T-helper 1 cell (primary cell): ENCODE results near the gene AFTPH.
A peak's percentile ranks its signal among the peaks of the same experiment; 100 is the strongest.

Experiments used
- DNase-seq, 5 donors: peaks; one replicate each; pipeline ENCODE4 v3.0.0-alpha.2; 2012 to 2020

Gene AFTPH

DNA sequence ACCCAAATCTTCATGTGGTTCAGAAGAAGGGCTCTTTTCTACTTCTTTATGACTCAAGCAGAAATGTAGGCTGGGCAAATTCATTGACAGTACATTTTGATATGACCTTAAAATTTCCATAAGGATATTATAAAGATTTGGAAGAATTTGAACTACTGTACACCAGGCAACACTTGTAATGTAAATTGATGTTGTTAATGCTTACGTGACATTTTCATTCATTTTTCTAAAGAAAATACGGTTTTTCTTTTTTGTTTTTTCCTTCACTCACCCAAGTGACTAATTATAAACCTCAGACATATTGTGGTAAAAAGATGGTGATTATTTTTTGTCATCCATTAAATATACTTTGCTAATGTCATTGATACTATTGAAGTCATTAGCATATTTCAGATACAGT is 17.4 kb downstream of the AFTPH start:
- no peak for DNase-seq

DNA sequence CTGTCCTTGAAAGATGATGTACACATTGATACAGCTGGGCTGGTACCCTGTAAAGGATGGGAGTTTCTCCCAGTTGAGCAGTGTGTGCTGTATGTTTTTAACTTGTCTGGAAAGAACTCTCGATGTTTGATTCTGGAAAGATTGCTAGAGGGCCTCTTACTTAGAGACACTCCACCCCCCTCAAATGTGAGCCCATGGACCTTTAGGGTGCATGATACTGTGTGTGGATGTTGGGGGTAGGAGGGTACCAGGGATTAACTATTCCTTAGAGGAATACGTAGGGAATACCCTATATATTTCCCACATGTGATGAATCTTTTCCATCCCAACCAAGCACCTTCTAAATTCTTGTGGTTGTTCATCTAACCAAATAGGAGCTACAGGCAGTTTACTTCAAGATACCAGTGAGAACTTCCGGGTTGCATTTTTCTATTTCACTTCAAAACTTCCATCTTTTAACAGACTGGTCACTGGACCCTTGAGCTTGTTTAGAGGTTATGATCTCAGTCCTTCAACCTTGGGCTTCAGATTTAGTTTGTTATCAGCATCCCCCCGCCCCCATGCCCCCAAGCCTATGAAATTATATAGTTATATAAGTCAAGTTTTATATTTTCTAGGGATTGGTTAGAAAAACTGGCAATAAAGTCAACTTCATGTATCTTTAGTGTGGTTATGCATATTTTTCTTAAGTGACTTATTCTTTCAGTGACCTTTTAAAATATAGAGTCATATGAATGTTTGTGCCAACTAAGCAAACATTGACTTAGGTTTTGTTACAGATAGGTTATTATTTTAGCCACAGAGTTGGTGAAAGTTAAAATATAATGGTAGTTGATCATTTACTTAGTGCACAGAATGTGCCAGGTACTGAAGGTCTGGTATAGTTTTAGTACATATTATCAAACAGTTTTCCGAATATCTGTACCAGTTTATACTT is 18.2 kb downstream of the AFTPH start:
- no peak for DNase-seq

DNA sequence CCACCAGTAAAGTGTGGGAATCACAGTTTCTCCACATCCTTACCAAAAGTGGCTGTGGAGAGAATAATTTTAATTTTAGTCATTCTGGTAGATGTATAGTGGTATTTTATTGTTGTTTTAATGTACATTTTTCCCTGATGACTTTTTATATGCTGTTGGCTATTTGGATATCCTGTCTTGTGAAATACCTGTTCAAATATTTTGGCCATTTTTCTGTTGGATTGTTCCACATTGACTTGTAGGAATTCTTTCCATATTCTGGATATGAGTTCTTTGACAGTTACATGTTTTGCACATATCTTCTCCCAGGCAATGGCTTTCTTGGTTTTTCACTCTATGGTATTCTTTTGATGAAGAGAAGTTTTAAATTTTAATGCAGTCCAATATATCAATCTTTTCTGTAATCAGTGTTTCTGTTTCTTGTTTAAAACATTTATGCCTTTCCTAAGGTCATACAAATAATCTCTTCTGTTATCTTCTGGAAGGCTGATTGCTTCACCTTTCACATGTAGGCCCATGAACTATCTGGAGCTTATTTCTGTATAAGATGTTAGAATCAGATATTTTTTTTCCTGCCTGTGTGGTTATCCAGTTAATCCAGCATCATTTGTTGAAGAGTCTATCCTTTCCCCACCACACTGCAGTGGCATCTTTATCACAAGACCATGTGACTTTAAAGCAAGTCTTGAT is 19.0 kb downstream of the AFTPH start:
- DNase-seq, result no peak

DNA sequence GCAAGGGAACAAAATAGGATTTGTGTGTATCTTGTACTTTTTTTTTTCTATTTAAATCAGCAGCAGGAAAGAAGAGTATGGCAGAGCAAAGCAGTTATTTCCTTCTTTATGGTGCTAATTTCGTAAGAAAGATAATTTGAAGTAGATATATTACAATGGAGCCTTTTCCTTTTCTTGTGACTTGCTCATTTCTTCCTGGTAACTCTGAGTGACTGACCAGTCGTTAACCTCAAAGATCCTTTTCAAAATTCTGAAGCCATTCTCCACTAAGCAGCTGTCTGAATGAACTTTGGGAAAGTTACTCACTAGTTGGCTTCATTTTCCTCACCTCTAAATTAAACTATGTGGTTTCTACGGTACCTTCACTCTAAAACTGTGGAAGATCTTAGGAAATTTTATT is 24.6 kb downstream of the AFTPH start:
- DNase-seq, result no peak

DNA sequence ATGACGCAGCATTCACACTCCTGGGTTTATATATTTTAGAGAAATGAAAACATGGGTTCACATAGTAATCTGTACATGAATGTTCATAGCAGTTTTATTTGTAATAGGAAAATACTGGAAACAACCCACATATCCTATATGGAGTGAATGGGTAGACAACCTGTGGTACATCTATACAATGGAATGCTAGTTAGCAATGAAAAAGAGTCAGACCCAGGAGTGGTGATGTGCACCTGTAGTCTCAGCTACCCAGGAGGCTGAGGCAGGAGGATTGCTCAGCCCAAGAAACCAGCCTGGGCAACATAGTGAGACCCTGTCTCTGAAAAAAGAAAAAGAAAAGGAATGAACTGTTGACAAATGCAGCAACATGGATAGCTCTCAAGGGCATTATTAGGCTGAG is 25.9 kb downstream of the AFTPH start:
- DNase-seq, result no peak

DNA sequence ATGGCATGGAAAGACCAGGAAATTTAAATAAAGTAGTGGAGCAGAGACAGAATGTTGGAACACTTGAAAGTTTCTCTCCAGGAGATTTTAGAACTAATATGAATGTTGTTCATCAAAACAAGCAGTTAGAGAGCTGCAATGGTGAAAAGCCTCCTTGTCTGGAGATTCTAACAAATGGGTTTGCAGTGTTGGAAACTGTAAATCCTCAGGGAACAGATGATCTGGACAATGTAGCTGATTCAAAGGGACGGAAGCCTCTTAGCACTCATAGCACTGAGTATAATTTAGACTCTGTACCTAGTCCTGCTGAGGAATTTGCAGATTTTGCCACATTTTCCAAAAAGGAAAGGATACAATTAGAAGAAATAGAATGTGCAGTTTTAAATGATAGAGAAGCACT is 27.7 kb downstream of the AFTPH start:
- DNase-seq, result no peak

DNA sequence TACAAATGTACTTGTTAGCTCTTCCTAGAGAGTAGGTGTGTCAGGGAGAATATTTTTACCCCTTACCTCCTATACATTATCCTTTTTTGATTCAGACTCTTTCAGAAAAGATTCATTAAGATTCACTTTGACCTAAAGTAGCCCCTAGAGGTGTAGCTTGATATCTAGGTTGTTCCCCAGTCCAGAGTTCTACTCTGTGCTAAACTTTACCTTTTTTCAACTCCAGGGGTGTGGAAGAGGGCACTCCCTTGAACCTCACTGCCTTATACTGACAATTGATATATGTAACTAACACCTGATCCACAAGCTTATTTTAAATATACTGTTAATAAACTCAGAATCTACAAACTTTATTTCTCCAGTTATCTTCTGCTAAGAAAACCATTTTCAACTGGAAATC is 30.0 kb downstream of the AFTPH start:
- no peak for DNase-seq

DNA sequence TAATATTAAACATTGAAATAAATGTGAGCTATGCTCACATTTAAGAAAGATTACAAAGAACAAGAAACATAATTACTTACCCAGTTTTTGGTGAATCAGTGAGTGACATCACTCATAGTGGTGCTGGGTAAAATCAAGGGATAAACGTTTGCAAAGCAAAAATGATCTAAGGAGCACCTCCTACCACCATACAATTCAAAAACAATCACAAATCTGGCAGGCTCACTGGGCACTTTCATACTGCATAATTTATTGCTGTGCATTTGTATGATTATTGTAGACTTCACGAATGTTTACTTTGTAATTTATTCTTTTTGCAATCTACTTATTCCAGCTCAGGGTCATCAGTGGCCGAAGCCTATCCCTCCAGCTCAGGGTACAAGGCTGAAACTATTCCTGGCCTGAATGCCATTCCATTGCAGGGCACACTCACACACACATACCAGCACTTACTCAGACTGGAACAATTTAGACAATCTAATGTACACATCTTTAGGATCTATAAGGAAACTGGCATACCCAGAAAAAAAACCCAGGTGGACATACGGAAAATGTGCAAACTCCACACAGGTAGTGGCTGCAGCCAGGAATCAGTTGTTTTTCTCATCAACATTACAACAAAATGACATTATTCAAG is 34.4 kb downstream of the AFTPH start:
- no peak for DNase-seq

DNA sequence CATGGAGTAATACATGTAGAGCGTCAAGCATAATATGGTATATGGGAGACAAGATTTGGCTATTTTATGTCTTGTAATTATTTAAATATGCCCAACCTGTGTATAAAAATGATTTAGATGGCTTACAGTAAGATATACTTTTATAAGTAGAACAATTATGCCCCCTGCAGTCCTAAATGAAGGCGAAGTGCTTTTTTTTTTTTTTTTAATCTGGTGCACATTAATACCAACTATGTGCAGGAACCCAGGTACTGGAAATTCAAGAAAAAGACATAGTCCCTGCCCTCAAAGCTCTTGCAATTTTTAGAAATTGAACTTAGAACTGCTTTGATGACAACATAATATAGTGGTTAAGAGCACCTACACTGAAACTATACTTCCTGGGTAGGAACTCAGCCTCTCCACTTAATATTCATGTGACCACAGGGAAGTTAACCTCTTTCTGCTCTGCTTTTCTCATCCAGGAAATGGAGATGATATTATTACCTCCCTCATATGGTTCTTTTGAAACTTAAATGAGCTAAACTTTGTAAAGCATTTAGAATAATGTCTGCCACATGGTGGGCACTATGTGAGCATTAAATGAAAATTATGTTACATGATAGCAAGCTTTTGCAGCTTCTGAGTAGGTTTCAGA is 38.1 kb downstream of the AFTPH start:
- DNase-seq, result peak in 1 of 5 donors; percentile 16

DNA sequence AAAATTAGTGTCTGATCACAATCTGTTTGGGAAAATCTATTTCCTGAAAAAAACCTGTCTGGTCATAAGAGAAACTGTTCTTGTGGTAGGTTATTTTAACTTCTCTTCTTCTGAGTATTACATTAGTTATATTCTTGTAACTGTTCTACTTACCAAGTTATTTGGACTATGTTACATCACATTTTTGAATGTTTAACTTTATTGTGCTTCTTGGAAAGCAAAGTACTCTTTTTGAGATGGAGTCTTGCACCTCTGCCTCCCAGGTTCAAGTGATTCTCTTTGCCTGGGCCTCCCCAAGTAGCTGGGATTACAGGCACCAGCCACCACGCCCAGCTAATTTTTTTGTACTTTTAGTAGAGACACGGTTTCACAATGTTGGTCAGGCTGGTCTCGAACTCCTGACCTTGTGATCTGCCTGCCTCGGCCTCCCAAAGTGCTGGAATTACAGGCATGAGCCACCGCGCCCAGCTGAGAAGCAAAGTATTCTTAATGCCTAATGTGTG is 39.4 kb downstream of the AFTPH start:
- DNase-seq, result no peak

DNA sequence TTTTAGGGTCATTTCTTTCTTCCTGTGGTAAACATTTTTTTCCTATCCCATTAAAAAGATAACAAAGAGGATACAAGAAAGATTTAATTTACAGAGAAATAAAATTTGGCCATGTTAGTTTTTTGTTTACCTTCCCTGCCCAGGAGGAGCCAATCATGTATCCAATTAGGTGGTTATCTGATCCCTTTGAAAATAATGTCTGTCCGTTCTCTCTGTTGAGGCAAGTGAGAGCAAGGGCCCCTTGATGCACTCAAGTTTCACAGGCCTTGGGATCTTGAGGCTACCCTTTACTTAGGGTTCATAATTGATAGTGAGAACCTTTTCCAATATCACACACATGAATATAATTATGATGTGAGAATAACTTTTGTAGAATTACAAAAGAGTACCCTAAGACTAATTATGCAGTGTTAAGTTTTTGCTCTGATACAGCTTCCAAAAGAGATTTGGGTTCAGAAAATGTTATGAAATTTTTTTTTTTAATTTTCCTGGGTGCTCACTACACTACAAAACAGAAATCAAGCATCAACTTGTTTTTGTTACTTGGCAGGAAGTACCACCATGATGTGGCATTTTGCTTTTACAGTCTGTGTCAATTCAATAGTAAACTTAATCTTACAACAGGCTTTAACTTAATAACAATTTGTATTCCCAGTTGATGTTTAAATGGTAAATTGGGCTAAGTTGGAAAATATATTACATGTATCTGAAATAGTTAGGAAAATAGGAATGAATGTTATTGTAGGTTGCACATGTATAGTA is 42.0 kb downstream of the AFTPH start:
- DNase-seq, result no peak

DNA sequence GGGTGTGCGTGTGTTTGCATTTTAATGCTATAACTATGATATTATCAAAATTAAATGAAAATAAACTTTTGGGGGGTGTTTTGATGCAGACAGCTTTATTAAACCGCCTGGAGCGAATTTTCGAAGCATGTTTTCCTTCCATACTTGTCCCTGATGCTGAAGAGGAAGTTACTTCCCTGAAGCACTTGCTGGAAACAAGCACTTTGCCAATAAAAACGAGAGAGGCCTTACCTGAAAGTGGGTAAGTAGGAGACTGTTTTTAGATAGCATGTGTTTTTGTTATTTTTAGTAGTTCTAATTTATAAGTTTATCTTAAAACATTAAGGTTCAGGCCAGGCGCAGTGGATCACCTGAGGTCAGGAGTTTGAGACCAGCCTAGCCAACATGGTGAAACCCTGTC is 43.3 kb downstream of the AFTPH start:
- no peak for DNase-seq

DNA sequence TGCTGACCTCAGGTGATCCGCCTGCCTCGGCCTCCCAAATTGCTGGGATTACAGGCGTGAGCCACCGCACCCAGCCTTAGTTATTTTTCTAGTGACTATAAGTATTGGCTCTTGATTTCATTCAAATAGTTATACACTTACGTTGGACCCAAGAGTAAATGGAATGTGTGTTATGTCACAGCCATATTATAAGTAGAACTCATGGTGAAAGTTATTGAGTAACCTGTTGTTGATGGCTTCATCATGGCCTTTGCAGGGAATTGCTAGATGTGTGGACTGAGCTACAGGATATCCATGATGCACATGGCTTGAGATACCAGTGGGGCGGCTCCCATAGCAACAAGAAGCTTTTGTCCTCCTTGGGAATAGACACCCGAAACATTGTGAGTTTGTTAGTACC is 44.7 kb downstream of the AFTPH start:
- no peak for DNase-seq

DNA sequence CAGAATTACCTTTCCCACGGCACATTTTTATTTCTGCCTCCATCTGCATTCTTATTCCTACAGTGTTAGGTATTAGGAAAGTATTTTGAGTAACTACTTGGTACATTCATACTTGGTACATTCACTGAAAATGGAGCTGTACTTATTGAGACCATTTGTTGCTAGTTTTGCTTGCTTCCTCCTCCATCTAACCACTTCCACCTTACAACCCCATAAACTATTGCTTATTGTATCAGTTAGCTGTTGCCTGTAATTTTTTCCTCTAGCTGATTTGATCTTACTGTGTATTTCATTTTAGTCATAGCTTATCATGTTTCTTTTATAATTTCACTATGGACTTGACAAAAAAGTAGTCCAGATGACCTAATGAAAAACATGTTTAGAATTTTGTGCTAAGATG is 50.7 kb downstream of the AFTPH start:
- DNase-seq, result no peak

DNA sequence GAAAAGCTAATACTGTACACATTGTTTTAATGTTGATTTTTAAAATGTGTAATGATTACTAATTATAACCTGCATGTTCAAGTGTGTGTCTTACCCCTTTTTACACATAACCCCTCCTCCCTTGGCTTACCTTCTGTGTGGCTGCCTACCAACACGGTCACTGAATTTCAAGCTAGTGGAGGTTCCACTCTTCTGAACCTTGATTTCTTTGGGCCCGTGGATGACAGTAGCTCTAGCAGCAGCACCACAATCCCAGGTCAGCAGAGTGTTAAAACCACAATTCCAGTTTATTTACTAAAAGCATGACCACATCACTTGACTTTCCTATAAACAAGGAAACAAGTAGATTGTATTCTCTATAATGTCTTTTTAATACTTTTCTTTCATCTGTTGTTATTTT is 56.9 kb downstream of the AFTPH start:
- no peak for DNase-seq

DNA sequence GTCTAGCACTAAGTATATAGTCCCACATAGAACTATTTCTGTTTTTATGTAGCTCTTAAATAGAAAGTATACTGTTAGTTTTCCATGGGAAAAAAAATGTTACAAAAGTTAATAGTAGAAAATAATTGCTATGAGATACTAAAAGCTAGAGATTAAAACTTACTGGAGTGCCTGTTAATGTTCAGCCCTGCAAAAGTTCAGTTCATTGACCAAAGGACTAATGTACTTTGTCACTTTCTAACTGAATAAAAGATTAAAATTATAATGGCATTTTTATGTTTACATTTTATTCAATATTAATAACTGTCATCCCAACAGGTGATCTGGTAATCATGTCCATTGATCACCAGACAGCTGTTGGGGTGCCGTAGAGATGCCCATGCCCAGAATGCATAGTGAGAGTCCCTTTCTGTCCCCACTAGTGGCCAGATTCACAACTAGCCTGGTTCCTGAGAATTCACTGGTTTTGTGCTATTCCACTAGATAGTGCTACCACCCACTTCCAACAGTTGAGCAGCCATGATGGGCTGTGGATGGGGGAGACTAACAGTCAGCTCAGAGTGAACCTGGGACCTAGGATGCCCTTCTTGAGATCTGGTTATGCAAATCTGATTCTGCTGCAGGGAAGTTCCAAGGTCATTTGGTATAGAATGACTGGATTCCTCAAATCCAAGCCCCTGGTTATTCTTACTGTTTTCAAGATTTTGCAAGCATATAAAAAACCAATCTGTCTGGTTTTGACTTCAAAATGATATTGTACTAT is 57.8 kb downstream of the AFTPH start:
- no peak for DNase-seq

DNA sequence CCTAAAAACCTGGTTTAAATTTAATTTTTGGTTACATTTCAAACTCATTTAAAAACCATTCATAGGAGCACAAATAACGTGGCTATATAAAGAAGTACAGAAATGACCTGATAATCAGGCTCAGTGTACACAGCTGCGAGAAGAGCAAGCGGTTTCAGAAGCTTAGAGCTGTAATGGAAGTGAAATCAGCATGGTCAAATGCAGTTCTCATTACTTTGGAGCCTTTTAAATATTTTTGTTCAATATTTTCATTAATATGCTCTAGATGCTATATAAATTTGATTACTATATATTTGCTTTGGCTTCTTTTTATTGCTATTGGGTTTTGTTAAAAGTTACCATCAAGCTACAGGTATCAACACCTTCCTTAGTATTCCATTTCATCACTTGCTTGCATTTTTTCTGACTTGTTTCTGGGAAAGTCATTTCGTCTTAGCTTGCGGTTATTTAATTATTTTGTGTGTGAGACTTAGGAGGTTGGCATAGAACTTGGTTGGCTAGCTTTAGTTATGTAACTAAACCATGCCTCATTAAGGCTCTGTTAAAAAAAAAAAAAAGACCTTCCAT is 58.7 kb downstream of the AFTPH start:
- DNase-seq, result no peak

DNA sequence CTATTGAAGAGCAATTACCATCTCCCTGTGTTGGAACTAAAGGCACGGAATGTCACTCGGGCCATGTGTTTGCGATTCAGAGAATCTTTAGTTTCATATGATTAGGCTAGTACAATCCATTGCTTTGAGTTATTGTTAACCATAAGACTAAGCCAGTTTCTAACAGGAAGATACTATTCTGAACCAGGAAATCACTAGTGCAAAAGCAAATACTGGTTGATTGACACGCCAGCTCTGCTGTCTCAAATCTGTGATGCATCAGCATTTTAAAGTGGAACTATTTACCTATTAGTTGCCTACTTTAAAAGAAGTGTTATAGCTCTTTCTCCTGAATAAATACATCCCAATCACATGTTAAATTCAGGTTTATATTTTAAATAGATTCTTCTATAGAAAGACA is 61.9 kb downstream of the AFTPH start:
- DNase-seq, result no peak

DNA sequence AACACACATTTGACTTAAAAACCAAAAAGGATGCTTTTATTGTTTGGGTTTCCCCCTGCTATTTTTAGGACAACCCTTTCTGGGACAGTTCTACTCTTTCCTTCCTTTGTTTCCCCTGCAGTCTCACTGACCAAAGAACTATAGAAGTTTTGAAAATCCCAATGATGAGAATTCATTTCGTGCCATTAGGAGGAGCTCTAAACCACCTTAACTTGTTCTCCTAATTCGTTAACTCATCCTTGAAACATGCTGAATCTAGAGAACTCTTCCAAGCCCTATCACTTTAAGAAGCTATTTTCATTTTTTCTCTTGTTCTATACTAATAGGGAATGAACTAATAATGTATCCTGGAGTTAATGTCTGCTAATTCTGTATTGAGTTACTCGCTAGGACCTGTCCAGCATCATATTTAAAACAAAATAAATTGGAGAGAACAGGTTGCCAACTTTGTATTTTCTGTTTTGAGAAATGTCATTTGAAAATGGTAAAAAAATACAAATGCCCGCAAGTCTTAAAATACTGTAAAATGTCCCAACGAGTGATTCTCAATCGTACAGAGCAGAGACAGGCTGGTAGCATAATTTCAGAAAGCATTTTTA is 62.9 kb downstream of the AFTPH start:
- DNase-seq, result peak in 1 of 5 donors; percentile 33

DNA sequence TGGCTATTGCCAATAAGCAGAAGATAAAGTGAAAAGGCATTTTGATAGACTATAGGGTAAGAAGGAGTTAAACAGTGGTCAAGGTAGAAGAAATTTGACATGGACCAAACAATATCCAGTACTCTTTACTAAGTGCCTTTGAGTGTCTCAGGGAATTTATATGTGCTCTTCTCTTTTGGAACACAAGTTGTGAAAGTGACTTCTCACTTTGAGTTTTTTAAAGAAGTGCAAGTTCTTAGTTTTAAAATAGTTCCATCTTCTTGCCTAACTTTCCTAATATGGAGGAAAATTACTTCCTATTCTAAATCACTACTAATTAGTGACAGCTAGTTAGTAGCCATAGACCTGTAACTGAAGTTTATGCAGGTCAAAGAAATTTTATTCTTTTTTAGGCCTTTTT is 63.4 kb downstream of the AFTPH start:
- DNase-seq, result no peak

DNA sequence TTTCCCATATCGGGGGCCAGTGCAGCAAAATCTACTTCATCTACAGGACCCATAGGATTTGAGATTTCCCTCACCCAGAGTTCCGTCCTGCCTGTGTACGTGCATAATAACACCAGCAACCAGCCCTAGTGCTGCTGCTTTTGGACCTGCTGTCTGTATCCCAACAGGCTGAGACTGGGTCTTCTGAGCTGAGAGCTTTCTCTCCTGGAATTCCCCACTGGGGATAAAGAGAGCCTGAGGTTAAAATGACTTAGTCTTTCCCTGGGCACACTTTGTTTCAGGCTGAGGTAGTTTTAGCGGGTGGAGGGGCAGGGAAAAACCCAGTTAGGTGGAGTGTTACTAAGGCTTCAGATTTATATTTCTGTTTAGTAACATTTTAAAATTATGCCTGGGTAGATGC is 67.1 kb downstream of the AFTPH start:
- DNase-seq, result no peak
